GM12874 (cell line): Measurements from ENCODE around the gene DLAT.

ENCODE experiments used
- TF ChIP-seq, protein P1 (sequence below): IDR thresholded peaks from 2 replicates; pipeline ENCODE4 v1.5.1; 2011; ENCODE audit warnings: low read depth, mild to moderate bottlenecking, control low read depth, low read length, moderate library complexity; ENCODE audit not compliant: insufficient read depth

Gene DLAT

DNA sequence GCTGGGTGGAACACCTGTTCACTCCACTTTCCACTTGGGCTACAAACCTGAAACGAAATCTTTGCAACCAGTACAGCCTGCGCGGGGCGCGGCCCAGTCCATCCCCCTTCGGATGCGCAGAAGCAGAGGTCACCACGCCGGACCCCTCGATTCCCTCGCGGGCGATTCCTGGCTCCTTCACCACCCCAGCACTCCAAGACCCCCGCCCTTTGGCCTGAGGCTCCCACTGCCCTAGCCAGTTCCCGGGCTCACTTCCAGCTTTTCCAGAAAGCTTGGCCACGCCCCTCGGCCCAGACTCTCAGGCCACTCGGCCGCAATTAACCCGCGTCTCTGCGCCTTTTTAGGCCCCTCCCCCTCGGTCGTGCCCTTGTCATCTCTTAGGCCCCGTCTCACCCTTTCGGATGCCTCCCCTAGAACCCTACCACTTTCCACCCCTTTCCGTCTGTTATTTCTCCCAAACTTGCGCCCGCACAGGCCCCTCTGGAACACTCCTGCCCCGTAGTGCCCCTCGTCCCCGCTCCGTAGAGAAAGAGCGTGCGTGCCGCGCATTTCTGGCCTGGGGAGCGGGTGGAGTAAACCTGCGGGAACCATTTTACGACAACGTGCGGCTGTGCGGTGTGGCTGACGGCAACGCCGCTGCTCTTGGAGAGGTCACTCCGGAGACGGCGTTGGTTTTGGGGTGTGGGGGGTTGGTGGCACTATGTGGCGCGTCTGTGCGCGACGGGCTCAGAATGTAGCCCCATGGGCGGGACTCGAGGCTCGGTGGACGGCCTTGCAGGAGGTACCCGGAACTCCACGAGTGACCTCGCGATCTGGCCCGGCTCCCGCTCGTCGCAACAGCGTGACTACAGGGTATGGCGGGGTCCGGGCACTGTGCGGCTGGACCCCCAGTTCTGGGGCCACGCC lies at the start of gene DLAT:
TSS of gene DLAT (plus strand) at position 636 of the 906 bp plus-strand sequence. CDS start at position 701, 65 bp downstream.
- TF ChIP-seq, protein P1, sequence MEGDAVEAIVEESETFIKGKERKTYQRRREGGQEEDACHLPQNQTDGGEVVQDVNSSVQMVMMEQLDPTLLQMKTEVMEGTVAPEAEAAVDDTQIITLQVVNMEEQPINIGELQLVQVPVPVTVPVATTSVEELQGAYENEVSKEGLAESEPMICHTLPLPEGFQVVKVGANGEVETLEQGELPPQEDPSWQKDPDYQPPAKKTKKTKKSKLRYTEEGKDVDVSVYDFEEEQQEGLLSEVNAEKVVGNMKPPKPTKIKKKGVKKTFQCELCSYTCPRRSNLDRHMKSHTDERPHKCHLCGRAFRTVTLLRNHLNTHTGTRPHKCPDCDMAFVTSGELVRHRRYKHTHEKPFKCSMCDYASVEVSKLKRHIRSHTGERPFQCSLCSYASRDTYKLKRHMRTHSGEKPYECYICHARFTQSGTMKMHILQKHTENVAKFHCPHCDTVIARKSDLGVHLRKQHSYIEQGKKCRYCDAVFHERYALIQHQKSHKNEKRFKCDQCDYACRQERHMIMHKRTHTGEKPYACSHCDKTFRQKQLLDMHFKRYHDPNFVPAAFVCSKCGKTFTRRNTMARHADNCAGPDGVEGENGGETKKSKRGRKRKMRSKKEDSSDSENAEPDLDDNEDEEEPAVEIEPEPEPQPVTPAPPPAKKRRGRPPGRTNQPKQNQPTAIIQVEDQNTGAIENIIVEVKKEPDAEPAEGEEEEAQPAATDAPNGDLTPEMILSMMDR: no peak

DNA sequence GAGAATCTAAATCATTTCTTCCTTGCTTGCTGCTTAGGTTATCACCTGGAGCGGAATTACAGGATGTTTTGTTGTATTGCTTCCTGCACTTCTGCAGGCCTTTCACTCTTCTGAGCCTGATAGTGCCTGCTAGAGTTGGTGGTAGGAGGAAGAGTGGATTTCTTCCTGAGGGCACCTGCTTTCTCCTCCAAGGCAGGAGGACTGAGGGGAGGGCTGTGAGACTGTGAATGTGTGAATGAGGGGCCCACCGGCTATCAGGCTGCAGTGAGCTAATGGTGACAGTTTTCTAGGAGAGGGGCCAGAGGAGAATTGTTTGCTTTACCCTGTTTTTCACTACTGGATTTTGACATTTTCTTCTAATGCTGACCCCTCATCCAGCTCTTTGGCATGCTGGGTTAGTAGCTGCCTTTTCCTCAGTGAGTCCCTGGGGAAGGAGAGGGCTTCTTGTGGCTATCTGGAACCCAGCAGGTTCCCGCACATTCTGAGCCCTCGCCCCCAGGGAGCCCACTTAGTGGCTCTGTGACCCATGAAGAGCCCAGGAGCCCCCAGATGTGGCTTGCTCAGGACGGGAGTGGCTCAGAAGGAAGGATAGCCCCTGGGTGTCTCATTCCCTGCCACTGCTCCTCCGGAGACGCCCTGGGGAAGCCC lies 49.0 kb upstream of the DLAT start:
- TF ChIP-seq, protein P1: no peak

DNA sequence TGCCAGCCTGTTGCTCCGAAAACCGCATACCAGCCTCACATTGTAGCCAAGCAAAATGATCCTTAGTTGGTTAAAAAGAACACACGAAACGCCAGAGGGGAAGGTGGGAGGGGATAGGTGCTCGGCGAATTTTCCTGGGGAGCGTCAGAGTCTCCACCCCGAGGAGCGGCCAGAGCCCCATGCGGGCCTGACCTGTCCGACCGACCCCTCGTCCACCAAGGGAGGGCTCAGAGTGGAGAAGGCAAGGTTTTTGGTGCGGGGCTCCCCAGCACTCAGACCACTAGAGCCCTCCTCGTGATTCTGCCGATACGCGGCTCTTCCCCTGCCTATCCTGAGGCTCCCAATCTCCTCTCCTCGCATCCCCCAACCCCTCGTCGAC lies 48.5 kb upstream of the DLAT start:
- TF ChIP-seq, protein P1: no peak

DNA sequence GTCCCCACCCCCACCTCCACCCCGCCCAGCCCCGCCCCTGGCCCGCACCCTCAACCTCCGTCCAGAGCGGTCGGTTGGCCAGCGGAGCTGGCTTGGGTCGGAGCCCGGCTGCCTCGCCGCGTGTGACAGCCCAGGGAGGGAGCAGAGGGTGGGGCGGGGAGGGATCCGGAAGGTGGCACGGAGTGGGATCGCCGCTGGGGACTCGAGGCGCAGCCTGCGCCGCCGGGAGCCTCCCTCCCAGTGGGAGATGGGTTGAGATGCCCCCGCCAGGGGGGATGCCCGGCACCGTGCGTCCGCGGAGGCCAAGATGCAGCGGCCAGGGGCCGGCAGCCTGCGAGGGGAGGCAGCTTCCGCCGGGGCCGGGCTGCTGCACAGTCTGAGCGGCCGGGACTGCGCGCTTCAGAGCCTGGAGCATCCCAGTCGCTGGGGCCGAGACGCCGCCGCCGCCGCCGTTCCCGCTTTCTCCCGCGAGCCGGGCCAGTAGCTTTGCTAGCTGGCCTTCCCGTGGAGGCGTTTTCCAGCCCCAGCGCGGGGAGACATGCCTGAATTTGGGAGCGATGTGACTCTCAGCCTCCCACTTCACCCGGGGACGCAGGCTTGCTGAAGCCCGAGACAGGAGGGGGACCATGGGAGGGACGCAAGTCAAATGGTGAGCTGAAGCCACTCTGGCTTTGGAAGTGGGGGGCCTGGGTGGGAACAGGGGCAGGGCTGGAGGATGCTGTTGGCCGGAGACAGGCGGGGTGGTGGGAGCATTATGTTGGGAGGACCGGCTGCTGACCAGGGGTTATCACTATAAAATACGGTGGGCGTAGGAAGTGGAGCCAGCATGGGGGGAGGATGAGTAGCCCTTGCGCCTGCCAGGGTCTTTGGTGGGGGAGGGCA lies 47.8 kb upstream of the DLAT start:
- TF ChIP-seq, protein P1: no peak

DNA sequence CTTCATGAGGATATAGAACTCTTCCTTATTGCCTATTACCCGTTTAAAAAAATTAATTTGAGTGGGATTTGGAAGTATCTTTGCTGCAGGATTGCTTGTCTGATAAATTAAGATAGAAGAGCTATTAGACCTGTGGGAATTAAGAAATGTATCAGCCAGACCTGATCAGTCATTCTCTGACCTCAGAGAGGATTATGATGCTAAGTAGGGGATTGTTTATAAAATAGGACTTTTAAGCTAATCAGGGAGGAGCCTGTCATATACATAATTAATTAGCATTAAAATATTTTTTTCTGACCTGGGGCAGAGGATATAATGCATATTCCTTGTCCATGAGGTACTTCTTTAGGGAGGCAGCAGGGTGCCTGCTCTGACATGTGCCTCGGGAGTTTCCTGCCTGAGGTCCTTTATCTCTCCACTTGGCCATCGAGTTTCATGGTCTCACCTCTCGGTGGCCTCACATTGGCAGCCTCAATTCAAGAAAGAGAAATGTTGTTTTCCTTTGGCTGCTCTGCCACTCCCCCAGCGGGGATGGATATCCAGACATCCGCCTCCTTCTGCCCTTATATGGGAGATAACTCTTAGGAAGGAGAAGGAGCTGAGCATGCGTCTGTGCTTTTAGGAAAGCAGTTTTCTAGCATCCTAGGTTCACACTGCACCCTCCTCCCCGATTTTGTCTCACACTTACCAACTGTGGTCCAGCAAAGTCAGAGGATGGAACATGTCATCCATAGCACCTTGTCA lies 47.0 kb upstream of the DLAT start:
- TF ChIP-seq, protein P1: no peak

DNA sequence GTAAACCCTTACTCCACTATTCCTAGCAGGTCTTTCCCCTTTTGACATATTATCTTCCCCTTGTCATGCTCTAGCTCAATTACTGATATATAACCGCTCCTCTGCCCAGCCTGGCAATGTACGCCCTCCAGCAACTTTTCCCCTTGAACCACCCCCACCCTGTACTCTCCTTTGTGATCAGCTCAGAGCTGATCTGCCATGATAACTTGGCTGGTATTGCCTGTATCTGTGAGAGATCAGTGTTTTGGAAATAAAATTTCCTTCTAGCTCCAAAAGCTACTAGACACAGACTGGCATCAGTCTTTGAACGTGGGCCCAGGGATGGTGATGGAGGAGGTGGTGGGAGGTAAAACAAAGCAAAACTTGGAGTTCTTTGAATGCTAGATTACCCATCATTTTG lies 45.1 kb upstream of the DLAT start:
- TF ChIP-seq, protein P1: no peak

DNA sequence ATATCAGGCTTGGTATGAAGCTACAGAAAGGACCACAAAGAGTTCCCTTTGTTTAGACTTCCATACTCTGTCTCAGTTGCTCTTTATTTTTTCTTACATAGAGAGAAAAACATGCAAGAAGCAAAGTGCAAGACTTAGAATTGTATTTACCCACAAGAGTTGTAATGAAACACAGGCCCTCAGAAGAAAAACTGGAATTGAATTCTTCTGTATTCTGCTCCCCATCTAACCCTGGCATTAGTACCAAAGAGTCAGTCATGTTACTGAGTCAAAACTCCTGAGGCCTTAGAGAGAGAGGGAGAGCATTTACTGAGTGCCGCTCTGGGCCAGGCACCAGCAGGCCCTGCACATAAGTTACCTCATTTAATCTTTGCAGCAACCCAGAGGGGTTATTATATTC lies 43.9 kb upstream of the DLAT start:
- TF ChIP-seq, protein P1: no peak
